Liver (tissue), 9 donors: ENCODE data around the gene ARPP21. TPM values are rescaled to one million over a fixed set of nuclear protein-coding genes. Genes with fewer than 3 reads are reported as not detected.

ENCODE experiments used
- DNase-seq: peaks from one replicate; pipeline ENCODE4 v3.0.0-alpha.2; 2017; ENCODE audit warnings: low spot score
- H3K27ac ChIP-seq, 2 donors: one replicate each; pipeline ENCODE4 v1.7.0; 2013; ENCODE audit warnings: inconsistent platforms in 2 of 2, low read length in 2 of 2, control low read depth in 1 of 2, low read depth in 1 of 2, mild to moderate bottlenecking in 1 of 2
- H3K27me3 ChIP-seq, 4 donors: one replicate each; pipeline versions ENCODE4 v1.6.1 to v1.7.0; 2013; ENCODE audit warnings: low read length in 3 of 4, inconsistent platforms in 1 of 4, mild to moderate bottlenecking in 1 of 4, moderate library complexity in 1 of 4; ENCODE audit not compliant: control insufficient read depth in 4 of 4, insufficient read depth in 4 of 4
- H3K36me3 ChIP-seq, 4 donors: one replicate each; pipeline versions ENCODE4 v1.6.1 to v1.7.0; 2013; ENCODE audit warnings: low read length in 3 of 4, mild to moderate bottlenecking in 3 of 4, low read depth in 1 of 4, moderate library complexity in 1 of 4; ENCODE audit not compliant: control insufficient read depth in 4 of 4, insufficient read depth in 3 of 4
- H3K4me1 ChIP-seq, 4 donors: one replicate each; pipeline versions ENCODE4 v1.6.1 to v1.7.0; 2013; ENCODE audit warnings: low read length in 3 of 4, mild to moderate bottlenecking in 3 of 4, moderate library complexity in 1 of 4; ENCODE audit not compliant: control insufficient read depth in 4 of 4, insufficient read depth in 4 of 4
- H3K4me3 ChIP-seq, 3 donors: one replicate each; pipeline versions ENCODE4 v1.6.1 to v1.7.0; 2013; ENCODE audit warnings: low read length in 3 of 3, control low read depth in 1 of 3, low read depth in 1 of 3, mild to moderate bottlenecking in 1 of 3
- H3K9ac ChIP-seq, 2 donors: one replicate each; pipeline ENCODE4 v1.7.0; 2013; ENCODE audit warnings: low read length in 2 of 2, mild to moderate bottlenecking in 2 of 2, moderate library complexity in 2 of 2, control low read depth in 1 of 2, low read depth in 1 of 2
- H3K9me3 ChIP-seq, 4 donors: one replicate each; pipeline versions ENCODE4 v1.6.1 to v1.7.0; 2013; ENCODE audit warnings: low read length in 3 of 4; ENCODE audit not compliant: control insufficient read depth in 4 of 4
- ATF3 ChIP-seq: IDR thresholded peaks from 2 replicates; pipeline ENCODE4 v1.6.1; 2016; ENCODE audit warnings: antibody characterized with exemption
- CTCF ChIP-seq: fragments of 150-350 bp; IDR thresholded peaks from 2 replicates; pipeline ENCODE4 v1.5.1; 2017; ENCODE audit warnings: improper control_type of control experiment, low read depth, low read length; ENCODE audit not compliant: missing input control
- EGR1 ChIP-seq, 2 donors: IDR thresholded peaks; 2 replicates each; pipeline ENCODE4 v1.6.1; 2016 to 2018; ENCODE audit warnings: antibody characterized with exemption in 2 of 2, low read depth in 2 of 2
- FOXA1 ChIP-seq: IDR thresholded peaks from 2 replicates; pipeline ENCODE4 v1.6.1; 2016; ENCODE audit warnings: antibody characterized with exemption
- GABPA ChIP-seq, 2 donors: IDR thresholded peaks in 1 of 2; conservative IDR thresholded peaks in 1 of 2; 2 replicates each; pipeline ENCODE4 v1.6.1; 2016; ENCODE audit warnings: antibody characterized with exemption in 2 of 2, mild to moderate bottlenecking in 1 of 2, moderate library complexity in 1 of 2
- HNF4A ChIP-seq, 2 donors: conservative IDR thresholded peaks; 2 replicates each; pipeline ENCODE4 v1.6.1; 2016; ENCODE audit warnings: antibody characterized with exemption in 2 of 2, mild to moderate bottlenecking in 2 of 2
- HNF4G ChIP-seq: IDR thresholded peaks from 2 replicates; pipeline ENCODE4 v1.6.1; 2016; ENCODE audit warnings: antibody characterized with exemption
- JUND ChIP-seq, 2 donors: IDR thresholded peaks; 2 replicates each; pipeline ENCODE4 v1.6.1; 2016; ENCODE audit warnings: antibody characterized with exemption in 2 of 2
- MAX ChIP-seq: IDR thresholded peaks from 2 replicates; pipeline ENCODE4 v1.6.1; 2016; ENCODE audit warnings: antibody characterized with exemption
- NR2F2 ChIP-seq: IDR thresholded peaks from 2 replicates; pipeline ENCODE4 v1.6.1; 2016; ENCODE audit warnings: antibody characterized with exemption
- RAD21 ChIP-seq, 2 donors: IDR thresholded peaks; 2 replicates each; pipeline ENCODE4 v1.6.1; 2016; ENCODE audit warnings: antibody characterized with exemption in 2 of 2, mild to moderate bottlenecking in 2 of 2
- REST ChIP-seq: IDR thresholded peaks from 2 replicates; pipeline ENCODE4 v1.6.1; 2016; ENCODE audit warnings: antibody characterized with exemption, mild to moderate bottlenecking
- RXRA ChIP-seq, 2 donors: IDR thresholded peaks; 2 replicates each; pipeline ENCODE4 v1.6.1; 2017 to 2018; ENCODE audit warnings: antibody characterized with exemption in 2 of 2, mild to moderate bottlenecking in 1 of 2
- SP1 ChIP-seq: IDR thresholded peaks from 2 replicates; pipeline ENCODE4 v1.6.1; 2018; ENCODE audit warnings: antibody characterized with exemption, mild to moderate bottlenecking
- TAF1 ChIP-seq: conservative IDR thresholded peaks from 2 replicates; pipeline ENCODE4 v1.6.1; 2016; ENCODE audit warnings: antibody characterized with exemption, mild to moderate bottlenecking
- YY1 ChIP-seq: IDR thresholded peaks from 2 replicates; pipeline ENCODE4 v1.6.1; 2016; ENCODE audit warnings: antibody characterized with exemption, mild to moderate bottlenecking
- ZBTB33 ChIP-seq: IDR thresholded peaks from 2 replicates; pipeline ENCODE4 v1.6.1; 2016; ENCODE audit warnings: antibody characterized with exemption
- WGBS: extraction: QIAGEN DNeasy Blood & Tissue Kit; methylation state at CpG from one replicate; pipeline ENCODE4 v1.1.7; 2013; 5-methylcytosine and 5-hydroxymethylcytosine counted together
- polyA plus RNA-seq, 2 donors: library from polyadenylated mRNA; stranded (reverse) in 1 of 2; unstranded in 1 of 2; fragments of 200-250 nt in 1 of 2; fragments of >200 nt in 1 of 2; fragmentation: Nextera tagmentation in 1 of 2; extraction: Ambion mirVana in 1 of 2; gene quantifications; one replicate each; pipeline versions ENCODE4 v1.2.1 to v1.2.3, GENCODE V29; 2013 to 2015
- total RNA-seq, 2 donors: library from RNA; depleted of rRNA; stranded (reverse); fragments of >200 nt; gene quantifications; one replicate each; pipeline ENCODE4 v1.2.3, GENCODE V29; 2014
- donor health status: healthy.
- donor health status: healthy.
- donor health status: healthy.
- donor health status: healthy.
- donor health status: healthy.

ARPP21 gene
- total and polyA plus RNA-seq, 4 donors: 0.42 to 1.3 (median 0.66) TPM; not detected in 1

GRCh38 chr3:35638251-35638979 lies 910 bp upstream of the ARPP21 start:
- Histone ChIP-seq H3K27me3 (peaks cover 0 to 2% (median under 1%) of the 10 kb centered on the region in 4 donors), H3K4me1 (peaks cover 0 to 25% (median 6%) of the 10 kb centered on the region in 4 donors), H3K9ac (no peak overlapping the region), H3K9me3 (no peaks in the 10 kb centered on the region), H3K4me3 (no peak overlapping the region), H3K36me3 (no peaks in the 10 kb centered on the region), H3K27ac (no peak overlapping the region)
- DNase-seq: no peak
- WGBS: 88% methylated on average over 15 of the region's 15 CpGs
- TF ChIP-seq JUND (IDR thresholded peaks at IDR 0.05) (no peak), GABPA (IDR thresholded peaks at IDR 0.05 in 1 of 2, conservative IDR thresholded peaks at IDR 0.05 in 1 of 2) (no peak), EGR1 (IDR thresholded peaks at IDR 0.05; ENCODE audit: low read depth in 2 of 2) (no peak), HNF4G (no peak), HNF4A (conservative IDR thresholded peaks at IDR 0.05) (no peak), YY1 (no peak), REST (no peak), SP1 (no peak), RXRA (IDR thresholded peaks at IDR 0.05) (no peak)

- Histone ChIP-seq H3K4me1 (peaks cover 0 to 25% (median 6%) of the 10 kb centered on the region in 4 donors), H3K9me3 (no peaks in the 10 kb centered on the region), H3K9ac (no peak overlapping the region), H3K36me3 (no peaks in the 10 kb centered on the region), H3K4me3 (peak overlapping the region in 2 of 3 donors; percentile 53 to 65), H3K27me3 (peaks cover 0 to 2% (median under 1%) of the 10 kb centered on the region in 4 donors), H3K27ac (no peak overlapping the region)
- WGBS: 27% methylated on average over 21 of the region's 21 CpGs
- DNase-seq: no peak
- no peak for TF ChIP-seq RXRA (IDR thresholded peaks at IDR 0.05)
- TF ChIP-seq RAD21 (IDR thresholded peaks at IDR 0.05): no peak
- TF ChIP-seq FOXA1: no peak
- TF ChIP-seq NR2F2: no peak
- no peak for TF ChIP-seq HNF4G
- no peak for TF ChIP-seq ZBTB33
- no peak for TF ChIP-seq HNF4A (conservative IDR thresholded peaks at IDR 0.05)
- TF ChIP-seq TAF1: no peak
- TF ChIP-seq CTCF: no peak
- no peak for TF ChIP-seq MAX
- no peak for TF ChIP-seq GABPA (IDR thresholded peaks at IDR 0.05 in 1 of 2, conservative IDR thresholded peaks at IDR 0.05 in 1 of 2)
- no peak for TF ChIP-seq SP1
- no peak for TF ChIP-seq ATF3
- no peak for TF ChIP-seq JUND (IDR thresholded peaks at IDR 0.05)
- TF ChIP-seq EGR1 (IDR thresholded peaks at IDR 0.05; ENCODE audit: low read depth in 2 of 2): no peak
- TF ChIP-seq YY1: no peak
Measured at GRCh38 chr3:35638980-35639253, 408 bp upstream of the ARPP21 start.
